HG02970 (cell line): Measurements from ENCODE around the gene PMP22.

ENCODE experiments used
- ATAC-seq: cut with Tn5 transposase; IDR thresholded peaks from one replicate; pipeline ENCODE4 v1.9.1; 2021; ENCODE audit warnings: mild to moderate bottlenecking, moderate library complexity, moderate number of reproducible peaks; ENCODE audit not compliant: unreplicated experiment, low FRiP score

PMP22 gene

GRCh38 chr17:15265131-15265530 is at the start of gene PMP22:
Gene PMP22 (minus strand): TSS chr17:15265326. CDS start chr17:15260727, 4,599 bp downstream.
- no peak for ATAC-seq

DNA sequence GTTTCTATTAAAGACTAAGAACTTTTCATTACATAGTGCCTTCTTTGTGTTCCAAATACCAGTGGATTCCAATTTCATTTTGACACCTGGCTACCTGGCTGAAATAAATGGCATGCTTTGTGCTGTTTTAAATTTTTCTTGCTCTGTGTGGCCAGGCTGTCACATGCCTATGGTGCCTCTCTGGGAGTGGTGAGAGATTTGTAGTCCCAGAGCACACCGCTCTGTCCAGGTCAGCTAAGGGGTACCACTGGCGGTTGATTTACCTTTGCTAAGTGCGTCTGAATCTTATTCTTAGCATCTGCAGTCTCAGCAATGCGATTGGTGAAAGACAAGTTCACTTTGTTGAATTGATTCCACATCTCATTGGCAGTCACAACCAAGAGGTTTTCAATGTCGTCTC is 46.9 kb upstream of the PMP22 start:
- ATAC-seq = no peak

GRCh38 chr17:15309793-15310192 is 44.7 kb upstream of the PMP22 start:
- no peak for ATAC-seq

- ATAC-seq = no peak
These were observed 44.1 kb upstream of the PMP22 start for GRCh38 chr17:15309236-15309635.

DNA sequence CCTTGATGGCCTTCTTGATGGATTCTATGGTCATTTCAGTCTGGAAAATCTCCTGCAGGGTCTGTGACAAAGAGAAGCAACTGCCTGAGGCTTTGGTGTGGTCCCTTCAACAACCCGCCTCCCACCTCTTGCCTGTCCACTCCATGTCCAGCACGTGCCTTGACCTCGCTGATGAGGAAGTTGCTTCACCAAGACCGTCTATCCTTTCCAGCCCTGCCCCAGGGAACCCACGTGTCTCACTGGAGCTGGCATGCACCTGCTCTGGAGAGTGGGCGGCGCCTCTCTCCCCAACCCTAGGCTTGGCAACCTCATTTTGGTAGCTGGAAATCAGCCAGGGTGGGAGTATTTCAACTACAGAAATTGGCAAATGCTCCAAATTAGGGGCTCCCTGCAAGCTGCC is 43.6 kb upstream of the PMP22 start:
- ATAC-seq = no peak

- no peak for ATAC-seq
These were observed 42.6 kb upstream of the PMP22 start for GRCh38 chr17:15307710-15308111.

DNA sequence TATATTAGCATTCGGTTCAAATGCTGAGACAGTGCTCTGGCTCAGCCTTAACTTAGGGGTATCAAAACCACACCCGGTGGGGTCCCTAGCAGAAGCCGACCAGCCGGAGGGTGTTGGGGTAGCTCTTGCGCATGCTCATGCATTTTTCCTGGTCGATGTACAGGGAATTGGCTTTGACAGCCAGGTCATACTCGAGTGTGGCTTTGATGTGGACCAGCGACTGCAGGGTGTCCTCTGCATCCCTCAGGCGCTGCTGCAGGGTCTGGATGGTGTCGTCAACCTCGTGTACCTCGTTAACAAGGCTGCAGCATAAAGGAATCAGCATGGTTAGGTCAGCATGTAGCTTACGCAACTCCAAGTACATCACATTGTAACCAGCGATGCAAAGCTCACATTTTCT is 38.7 kb upstream of the PMP22 start:
- no peak for ATAC-seq

- no peak for ATAC-seq
These were observed 38.1 kb upstream of the PMP22 start for GRCh38 chr17:15303268-15303667.

DNA sequence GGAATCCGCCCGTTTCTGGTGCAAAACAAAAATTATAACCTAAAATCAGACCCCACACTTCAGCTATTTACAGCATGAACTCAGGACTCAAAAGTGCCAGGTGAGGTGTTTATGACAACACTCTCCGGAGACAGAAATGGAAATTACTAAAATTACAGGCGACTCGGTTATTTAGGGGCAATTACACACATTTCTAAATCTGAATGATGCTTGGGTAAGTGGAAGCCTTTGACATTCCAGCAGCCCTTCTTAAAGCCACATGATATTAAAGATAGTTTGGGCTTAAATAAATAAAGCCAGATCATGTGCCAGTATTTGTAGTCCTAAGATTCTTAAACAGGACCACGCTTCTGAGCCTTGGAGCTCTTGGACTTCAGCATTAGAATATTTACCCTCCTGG is 36.7 kb upstream of the PMP22 start:
- ATAC-seq = no peak

- no peak for ATAC-seq
These were observed 33.0 kb upstream of the PMP22 start for GRCh38 chr17:15298176-15298575.

DNA sequence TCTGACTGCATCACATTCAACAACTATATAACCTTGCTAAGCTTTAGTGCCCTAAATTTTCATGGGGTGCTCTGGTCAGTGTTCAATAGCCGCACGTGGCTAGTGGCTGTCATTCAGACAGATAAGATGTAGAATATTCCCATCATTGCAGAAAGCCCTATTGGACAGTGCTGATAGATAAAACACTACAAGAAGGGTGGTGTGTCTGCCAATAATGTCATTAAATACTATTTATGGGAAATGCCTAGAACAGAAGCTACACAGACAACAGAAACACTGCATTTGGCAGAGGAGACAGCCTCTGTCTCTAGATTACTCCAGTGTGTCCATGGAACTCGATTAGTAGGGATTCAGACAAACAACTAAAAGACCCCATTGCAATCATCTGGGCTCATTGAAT is 28.4 kb upstream of the PMP22 start:
- ATAC-seq = no peak

- ATAC-seq = no peak
These were observed 26.7 kb upstream of the PMP22 start for GRCh38 chr17:15291674-15292361.

DNA sequence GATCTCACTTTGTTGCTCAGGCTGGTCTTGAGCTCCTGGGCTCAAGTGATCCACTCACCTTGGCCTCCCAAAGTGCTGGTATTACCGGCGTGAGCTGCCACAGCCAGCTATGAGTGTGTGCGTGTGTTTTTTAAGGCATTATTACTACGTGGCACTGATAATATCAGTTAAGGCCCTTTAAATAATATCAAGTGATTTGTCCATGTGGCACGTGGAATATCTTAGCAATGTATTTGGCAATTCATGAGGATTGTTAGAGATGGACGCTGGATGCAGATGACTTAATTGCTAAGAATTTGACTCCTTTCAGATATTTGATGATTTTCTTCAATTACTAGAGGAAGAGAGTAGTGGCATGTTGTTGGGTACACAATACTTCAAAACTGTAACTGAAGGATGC is 25.5 kb upstream of the PMP22 start:
- ATAC-seq = no peak

GRCh38 chr17:15289285-15290183 is 24.4 kb upstream of the PMP22 start:
- no peak for ATAC-seq

DNA sequence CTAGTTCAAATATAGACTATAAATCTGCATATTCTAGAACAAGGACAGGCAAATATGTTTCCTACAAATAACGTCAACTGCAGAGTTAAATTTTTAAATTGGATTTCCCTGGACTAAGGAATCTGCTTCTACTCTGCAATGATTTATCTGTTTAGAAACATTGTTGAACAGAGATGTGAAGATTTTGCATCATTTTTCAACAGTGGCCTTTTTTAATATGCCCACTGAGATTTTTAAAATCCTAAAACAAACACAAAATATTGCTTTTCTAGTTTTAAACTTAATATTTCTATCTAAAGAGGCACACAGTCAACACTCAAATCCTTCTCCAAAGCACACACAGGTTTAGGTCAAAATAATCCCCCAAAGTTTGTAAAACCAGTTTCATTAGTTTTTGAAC is 23.7 kb upstream of the PMP22 start:
- ATAC-seq = no peak

- no peak for ATAC-seq
These were observed 22.6 kb upstream of the PMP22 start for GRCh38 chr17:15287538-15288267.

DNA sequence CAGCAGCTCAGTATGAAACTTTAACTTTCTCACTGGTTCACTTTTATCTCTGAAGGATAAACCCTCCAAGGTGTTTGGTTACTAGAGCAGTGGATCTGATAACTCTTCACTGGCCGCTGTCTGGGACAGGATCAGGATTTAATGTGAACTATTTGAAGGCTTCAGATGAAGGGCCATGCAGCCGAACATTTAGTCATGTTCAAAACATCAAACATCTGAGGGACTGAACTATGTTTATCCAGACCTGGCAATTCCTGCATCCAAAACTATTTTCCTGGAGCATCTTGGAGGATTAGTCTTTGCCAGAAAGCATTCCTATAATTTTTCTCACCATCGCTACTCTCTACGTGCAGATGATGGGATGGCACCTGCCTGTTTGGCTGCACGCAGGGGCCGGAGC is 20.3 kb upstream of the PMP22 start:
- no peak for ATAC-seq

GRCh38 chr17:15284537-15284936 is 19.4 kb upstream of the PMP22 start:
- no peak for ATAC-seq

- ATAC-seq = no peak
These were observed 19.0 kb upstream of the PMP22 start for GRCh38 chr17:15284107-15284506.

GRCh38 chr17:15281909-15282308 is 16.8 kb upstream of the PMP22 start:
- ATAC-seq = no peak

- no peak for ATAC-seq
These were observed 13.9 kb upstream of the PMP22 start for GRCh38 chr17:15278924-15279477.
